Activated T-cell treated with anti-CD3 and anti-CD28 coated beads for 1 hour (primary cell): ENCODE measurements around the gene DAP.

Experiments used
- DNase-seq: peaks from one replicate; pipeline ENCODE4 v3.0.0-alpha.2; 2020; ENCODE audit warnings: low read depth

DAP gene

GRCh38 chr5:10689391-10690081 lies 71.5 kb downstream of the DAP start:
- no peak for DNase-seq

DNA sequence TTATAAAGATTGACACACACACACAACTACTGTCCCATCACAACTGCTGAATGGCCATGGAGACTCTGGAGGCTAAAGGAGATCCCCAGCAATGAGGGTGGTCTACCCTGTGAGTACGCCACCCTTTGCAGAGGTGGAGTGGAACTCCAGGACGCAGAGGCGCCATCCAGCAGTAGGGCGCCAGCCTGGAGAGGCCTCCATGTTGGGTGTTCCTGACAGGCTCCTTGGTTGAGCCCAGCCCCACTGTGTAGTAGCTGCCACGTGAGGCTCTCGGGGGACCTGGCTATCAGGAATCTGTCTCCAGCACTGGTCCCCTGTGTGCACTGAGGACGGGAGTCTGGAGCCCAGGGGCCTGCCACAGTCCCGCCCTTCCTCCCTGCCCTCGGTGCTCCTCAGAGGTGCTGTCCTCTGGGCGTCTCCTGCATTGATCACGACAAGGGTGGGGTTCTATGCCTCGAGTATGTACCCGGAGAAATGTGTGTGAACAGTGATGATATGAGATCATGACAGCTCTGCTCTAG lies 72.3 kb downstream of the DAP start:
- DNase-seq, result no peak

GRCh38 chr5:10686890-10687289 lies 74.1 kb downstream of the DAP start:
- DNase-seq, result no peak

DNA sequence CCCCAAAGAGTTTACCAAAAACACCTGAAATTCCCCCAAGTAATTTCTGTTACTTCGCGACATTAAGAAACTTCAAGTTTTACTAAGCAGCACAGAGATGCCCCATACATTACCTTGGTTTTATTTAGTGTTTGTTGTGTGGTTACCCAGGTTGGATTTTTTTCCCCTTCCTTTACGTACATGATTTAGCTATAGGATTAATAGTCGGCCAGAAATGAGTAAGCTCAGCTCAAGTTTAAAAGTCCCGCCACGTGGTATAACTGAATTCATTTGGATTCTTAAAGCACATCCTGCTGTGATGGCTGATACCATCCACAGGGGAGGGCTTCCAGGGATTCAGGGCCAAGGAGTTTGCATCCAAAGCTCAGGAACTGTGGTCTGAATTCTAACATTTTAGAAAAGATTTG lies 75.9 kb downstream of the DAP start:
- no peak for DNase-seq

DNA sequence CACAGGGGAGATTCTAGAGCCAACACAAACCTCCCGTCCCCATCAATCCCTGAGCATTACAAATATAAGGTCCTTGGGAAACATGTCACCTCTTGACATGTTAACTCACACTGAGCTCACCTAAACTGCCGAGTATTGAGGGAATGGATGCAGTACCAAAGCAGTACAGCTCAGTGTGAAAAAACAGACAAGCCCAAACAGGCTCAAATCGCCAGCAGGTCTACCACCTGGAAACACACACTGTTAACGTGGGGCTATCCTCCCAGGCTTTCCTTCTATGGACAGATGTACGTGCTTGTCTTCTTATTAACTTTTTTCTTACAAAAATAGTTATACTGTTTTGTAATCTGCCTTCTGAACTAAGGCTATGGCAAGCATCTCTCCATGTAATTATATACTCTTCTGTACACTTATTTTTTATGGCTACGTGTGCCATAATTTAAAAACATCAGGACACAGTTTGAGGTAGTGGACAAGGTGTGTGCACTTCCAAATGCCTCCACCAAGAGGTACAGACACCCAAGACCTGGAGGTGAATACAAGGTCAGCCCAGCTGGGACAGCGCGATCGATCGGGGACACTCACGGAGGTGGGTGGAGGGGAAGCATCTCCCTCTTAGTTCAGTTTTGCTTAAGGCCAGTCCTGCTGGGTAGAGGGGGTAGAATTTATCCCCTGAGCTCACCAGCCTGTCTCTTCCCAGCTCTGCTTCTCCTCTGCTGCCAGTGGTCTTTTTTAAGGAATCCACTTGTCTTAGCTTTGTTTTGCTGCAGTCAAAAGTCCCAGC lies 76.5 kb downstream of the DAP start:
- DNase-seq, result no peak

DNA sequence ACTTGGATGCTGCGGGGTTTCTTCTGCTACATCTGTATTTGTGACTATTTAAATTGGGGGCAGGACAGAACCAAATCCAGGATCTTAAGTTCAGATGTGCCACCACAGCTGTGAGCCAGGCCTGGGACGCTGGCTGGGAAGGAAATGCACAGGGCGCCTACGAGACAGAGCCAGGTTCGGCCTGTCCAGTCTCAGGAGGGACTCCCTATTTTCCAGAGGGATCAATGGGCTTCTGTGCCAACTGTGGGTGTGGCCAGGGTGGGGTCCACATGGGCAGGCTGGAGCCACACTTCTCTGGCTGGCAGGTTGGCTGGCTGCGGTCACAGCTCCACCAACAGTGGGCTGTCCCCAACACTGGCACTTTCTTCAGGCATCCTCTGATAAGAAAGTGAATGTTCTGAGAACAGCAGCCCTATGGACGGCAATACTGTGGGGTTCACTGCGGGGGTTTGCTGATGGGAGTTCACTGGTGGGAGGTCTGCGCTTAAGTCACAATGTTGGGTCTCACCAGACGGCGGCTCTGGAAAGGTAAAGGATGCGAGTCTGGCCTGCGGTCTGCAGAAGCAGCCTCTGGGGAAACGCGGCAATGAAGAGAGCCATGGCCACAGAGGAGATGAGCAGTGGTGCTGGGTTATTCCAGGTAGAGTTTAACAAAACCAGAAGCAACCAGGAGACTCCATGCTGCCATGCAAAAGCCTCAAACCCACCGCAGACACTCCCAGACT lies 78.1 kb downstream of the DAP start:
- no peak for DNase-seq

- DNase-seq, result no peak
Measured at GRCh38 chr5:10681731-10682679, 79.0 kb downstream of the DAP start.

DNA sequence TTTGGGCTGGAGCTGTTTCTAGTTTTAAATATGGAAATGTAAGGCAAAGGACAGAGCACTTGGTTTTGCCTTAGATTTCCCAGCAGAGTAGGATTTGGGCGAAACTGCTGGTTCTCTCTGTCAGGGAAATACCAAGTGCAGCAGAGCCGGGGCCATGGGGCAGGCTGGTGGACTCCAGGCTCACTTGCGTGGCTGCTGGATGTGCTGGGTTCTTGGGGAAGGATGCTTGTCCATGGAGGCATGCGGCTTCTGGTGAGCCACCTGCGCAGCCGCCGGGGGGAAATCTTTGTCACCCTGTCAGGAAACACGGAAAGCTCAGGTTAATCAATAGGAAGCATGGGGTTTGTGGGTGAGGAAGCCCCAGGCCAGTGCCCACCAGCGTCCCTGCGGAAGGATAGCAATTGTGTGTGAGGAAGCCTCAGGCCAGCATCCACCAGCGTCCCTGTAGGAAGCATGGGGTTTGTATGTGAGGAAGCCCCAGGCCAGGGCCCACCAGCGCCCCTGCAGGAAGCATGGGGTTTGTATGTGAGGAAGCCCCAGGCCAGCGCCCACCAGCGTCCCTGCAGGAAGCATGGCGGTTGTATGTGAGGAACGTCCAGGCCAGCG lies 80.1 kb downstream of the DAP start:
- no peak for DNase-seq

DNA sequence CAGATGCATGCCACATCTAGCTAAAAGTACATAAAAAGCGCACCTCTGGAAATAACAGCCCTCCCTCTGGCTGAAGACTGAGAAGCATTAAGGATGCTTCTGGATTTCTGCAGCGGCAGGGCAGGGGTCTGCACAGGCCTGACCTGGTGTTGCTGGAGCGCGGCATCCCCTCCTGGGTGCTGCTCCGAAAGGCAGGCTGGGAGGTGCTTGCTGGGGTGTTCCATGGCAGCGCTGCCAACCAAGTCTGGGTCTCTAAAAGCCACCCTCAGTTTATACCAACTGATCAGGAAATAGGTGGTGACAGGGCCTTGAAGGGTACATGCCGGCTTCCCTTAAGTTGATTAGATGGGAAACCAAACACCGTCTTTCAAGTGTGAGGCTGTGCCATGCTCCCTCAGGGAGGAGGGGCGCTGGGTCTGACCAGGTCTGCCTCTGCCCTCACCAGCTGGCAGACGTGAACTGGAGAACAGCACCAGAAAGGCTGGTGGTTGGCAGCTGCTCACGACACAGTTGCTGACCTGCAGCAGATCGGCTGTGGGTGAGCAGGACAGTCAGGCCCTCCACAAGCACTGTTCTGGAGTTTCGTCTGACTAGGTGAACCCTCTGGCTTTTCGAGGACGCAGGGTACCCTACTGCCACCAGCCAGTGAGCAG lies 81.6 kb downstream of the DAP start:
- DNase-seq, result no peak

DNA sequence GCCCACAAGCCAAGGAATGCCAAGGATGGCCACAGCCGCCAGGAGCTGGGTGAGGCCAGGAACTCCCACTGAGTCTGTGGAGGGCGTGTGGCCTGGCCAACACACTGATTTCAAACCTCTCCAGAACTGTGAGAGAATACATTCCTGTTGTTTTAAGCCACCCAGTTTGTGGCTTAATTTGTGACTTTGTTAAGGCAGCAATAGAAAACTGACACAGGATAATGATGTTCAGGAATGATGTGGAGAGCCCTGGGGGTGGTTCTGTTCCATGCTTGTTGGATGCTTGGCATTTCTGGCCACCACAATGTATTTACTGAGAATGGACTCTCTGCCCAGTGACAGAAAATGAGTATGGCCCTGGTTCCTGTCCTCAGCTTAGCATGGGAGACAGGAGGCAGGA lies 82.8 kb downstream of the DAP start:
- no peak for DNase-seq

DNA sequence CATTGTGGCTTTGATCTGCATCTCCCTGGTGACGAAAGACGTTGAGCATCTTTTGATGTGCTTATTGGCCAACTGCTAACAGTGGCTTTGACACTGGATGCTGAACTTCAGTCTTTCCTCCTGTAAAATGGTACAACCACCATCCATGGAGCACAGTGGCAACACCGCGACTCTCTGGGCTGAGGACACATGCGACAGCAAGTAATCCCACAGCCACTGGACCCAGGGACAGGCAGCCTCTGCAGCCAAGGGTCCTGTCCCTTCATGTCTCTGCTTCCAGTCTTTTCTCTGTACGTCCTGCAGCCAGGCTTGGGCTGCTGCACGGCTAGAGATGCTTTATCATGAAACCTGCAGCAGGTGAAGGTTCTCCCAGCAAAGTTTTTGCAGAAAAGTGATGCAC lies 83.5 kb downstream of the DAP start:
- no peak for DNase-seq

GRCh38 chr5:10676946-10677345 lies 84.1 kb downstream of the DAP start:
- DNase-seq, result no peak

DNA sequence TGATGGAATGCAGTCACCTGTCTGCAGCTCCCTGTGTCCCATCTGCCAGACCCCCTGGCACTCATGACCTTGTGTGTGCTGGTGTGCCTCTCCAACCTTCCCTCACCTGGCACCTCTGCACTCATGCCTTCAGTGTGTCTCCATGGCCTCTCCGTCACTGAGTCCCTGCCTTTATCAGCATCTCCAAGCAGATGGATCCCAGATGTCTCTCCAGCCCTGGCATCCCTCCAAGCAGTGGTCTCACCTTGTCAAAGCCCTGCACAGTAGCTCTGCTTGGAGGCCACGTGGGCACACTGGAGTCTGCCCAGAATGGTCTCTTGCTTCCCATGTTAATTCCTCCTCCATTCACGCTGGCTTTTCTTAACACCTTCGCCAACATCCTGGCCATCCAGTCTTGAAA lies 84.8 kb downstream of the DAP start:
- DNase-seq, result no peak

- no peak for DNase-seq
Measured at GRCh38 chr5:10675177-10675700, 85.8 kb downstream of the DAP start.

GRCh38 chr5:10674582-10674981 lies 86.5 kb downstream of the DAP start:
- DNase-seq, result no peak

GRCh38 chr5:10674096-10674495 lies 86.9 kb downstream of the DAP start:
- no peak for DNase-seq

GRCh38 chr5:10673407-10673806 lies 87.6 kb downstream of the DAP start:
- DNase-seq, result no peak

- DNase-seq, result no peak
Measured at GRCh38 chr5:10673017-10673389, 88.0 kb downstream of the DAP start.

GRCh38 chr5:10672146-10673016 lies 88.7 kb downstream of the DAP start:
- no peak for DNase-seq
